Measurements from ENCODE around the gene OAS2. TPM values are rescaled to one million over a fixed set of nuclear protein-coding genes. Genes with fewer than 3 reads are reported as not detected.
"Not testable (repeated sequence)": the region's sequence is repeated elsewhere in the genome, so short reads cannot be mapped to it uniquely, and the experiment has no call there.

The OAS2 gene
- polyA plus RNA-seq, 1 donor, result 2.1 TPM

GRCh38 chr12:112950701-112951100 is 27.6 kb upstream of the OAS2 start:
- no peak for DNase-seq (ENCODE audit: low read depth)

GRCh38 chr12:112957125-112957524 is 21.2 kb upstream of the OAS2 start:
- DNase-seq (ENCODE audit: low read depth), result not testable (repeated sequence)

GRCh38 chr12:112961074-112961473 is 17.2 kb upstream of the OAS2 start:
- no peak for DNase-seq (ENCODE audit: low read depth)

DNA sequence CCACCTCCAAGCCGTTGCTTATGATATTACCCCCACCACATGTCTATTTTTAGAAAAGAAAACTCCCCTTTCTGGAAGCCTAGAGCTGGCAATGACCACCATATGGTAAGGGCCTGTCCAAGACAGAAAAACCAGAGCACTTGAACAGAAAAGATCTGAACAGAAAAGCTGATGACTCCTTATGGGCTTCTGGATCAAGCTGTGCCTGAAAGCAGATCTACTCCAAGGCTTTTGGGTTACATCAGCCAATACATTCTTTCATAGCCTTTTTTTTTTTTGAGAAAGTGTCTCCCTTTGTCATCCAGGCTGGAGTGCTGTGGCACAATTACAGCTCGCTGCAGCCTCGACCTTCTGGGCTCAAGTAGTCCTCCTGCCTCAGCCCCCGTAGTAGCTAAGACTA is 16.8 kb upstream of the OAS2 start:
- DNase-seq (ENCODE audit: low read depth), result no peak

DNA sequence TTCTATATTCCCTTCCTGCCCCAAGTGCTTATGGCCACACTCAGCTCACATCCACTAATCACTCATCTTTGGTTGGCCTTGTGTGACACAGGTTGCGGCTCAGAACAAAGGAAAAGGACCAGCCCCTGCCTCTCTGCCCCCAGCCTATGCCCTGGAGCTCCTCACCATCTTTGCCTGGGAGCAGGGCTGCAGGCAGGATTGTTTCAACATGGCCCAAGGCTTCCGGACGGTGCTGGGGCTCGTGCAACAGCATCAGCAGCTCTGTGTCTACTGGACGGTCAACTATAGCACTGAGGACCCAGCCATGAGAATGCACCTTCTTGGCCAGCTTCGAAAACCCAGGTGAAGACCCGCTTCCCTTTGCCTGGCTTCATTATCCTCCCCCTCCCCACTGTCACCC is 15.8 kb upstream of the OAS2 start:
- no peak for DNase-seq (ENCODE audit: low read depth)

GRCh38 chr12:112963227-112963861 is 15.0 kb upstream of the OAS2 start:
- no peak for DNase-seq (ENCODE audit: low read depth)

- no peak for DNase-seq (ENCODE audit: low read depth)
Observed at GRCh38 chr12:112964067-112964670, 14.2 kb upstream of the OAS2 start.

- DNase-seq (ENCODE audit: low read depth), result no peak
Observed at GRCh38 chr12:112964915-112965314, 13.4 kb upstream of the OAS2 start.

GRCh38 chr12:112965643-112966042 is 12.7 kb upstream of the OAS2 start:
- no peak for DNase-seq (ENCODE audit: low read depth)

DNA sequence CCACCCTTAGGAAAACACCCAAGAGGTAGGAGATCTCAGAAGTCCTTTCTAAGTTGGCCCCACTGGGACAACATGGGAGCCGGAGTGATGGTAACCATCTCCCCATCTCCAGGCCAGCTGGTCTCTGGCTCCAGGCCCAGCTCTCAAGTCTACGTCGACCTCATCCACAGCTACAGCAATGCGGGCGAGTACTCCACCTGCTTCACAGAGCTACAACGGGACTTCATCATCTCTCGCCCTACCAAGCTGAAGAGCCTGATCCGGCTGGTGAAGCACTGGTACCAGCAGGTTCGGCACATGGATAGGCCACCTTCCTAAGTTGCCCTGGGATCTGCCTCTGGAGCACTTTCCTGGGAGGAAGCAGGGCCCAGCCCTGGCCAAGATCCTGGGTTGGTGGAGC is 11.0 kb upstream of the OAS2 start:
- no peak for DNase-seq (ENCODE audit: low read depth)

DNA sequence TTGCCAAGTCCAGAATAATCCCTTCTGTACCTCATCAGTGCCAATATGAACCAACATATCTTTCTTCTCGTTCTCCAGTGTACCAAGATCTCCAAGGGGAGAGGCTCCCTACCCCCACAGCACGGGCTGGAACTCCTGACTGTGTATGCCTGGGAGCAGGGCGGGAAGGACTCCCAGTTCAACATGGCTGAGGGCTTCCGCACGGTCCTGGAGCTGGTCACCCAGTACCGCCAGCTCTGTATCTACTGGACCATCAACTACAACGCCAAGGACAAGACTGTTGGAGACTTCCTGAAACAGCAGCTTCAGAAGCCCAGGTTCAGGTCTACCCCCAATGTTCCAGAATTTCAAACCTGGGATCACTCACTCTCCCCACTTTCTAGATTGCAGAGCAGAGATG is 10.5 kb upstream of the OAS2 start:
- no peak for DNase-seq (ENCODE audit: low read depth)

DNA sequence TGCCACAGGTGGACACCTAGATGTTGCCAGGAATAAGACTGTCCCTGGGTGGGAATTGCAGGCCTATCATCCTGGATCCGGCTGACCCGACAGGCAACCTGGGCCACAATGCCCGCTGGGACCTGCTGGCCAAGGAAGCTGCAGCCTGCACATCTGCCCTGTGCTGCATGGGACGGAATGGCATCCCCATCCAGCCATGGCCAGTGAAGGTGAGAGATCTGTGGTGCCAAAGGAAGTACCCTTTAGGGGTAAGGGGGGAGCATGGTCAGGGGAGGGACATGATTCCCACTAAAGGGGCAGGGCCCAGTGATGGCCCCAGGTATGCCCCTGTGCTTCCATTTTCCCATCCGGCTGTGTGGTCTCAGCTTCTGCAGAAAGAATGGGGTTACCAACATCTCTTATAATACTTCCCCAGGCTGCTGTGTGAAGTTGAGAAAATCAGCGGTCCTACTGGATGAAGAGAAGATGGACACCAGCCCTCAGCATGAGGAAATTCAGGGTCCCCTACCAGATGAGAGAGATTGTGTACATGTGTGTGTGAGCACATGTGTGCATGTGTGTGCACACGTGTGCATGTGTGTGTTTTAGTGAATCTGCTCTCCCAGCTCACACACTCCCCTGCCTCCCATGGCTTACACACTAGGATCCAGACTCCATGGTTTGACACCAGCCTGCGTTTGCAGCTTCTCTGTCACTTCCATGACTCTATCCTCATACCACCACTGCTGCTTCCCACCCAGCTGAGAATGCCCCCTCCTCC is 8.6 kb upstream of the OAS2 start:
- DNase-seq (ENCODE audit: low read depth), result no peak

- DNase-seq (ENCODE audit: low read depth), result no peak
Observed at GRCh38 chr12:112970391-112970790, 7.9 kb upstream of the OAS2 start.

- no peak for DNase-seq (ENCODE audit: low read depth)
Observed at GRCh38 chr12:112971248-112971647, 7.1 kb upstream of the OAS2 start.

GRCh38 chr12:112973011-112973735 is 5.1 kb upstream of the OAS2 start:
- no peak for DNase-seq (ENCODE audit: low read depth)

DNA sequence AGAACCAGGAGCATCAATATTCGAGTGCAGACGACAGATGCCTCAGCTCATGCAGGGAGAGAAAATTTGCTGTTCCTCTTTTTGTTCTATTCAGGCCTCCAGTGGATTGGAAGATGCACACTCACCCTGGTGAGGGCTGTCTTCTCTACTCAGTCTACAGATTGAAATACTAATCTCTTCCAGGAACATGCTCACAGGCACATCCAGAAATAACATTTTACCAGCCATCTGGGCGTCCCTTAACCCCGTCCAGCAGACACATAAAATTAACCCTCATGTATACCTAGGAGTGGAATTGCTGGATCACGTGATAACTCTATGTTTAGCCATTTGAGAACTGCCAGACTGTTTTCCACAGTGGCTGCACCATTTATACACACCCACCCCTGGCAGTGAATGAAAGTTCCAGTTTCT is 4.5 kb upstream of the OAS2 start:
- DNase-seq (ENCODE audit: low read depth), result no peak

DNA sequence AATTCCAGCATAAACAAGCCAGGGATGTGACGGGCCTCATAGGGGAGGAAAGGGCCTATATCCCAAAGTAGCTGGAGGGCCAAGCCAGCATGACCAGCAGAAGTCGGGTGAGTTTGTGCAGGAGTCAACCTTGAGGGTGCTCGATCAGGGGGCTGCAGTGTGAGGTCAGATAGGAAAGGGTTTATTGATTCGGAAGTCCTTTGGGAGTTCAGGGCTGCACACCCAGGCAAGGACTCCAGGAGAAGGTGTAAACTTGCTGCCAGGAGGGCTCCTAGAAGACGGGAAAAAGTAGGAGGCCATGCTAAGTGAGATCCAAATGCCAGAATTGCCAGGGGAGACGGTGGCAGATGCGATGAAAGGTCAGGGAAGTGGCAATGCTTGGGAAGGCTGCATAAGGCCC is 3.4 kb upstream of the OAS2 start:
- DNase-seq (ENCODE audit: low read depth), result no peak

GRCh38 chr12:112977139-112977538 is 1.2 kb upstream of the OAS2 start:
- no peak for DNase-seq (ENCODE audit: low read depth)

DNA sequence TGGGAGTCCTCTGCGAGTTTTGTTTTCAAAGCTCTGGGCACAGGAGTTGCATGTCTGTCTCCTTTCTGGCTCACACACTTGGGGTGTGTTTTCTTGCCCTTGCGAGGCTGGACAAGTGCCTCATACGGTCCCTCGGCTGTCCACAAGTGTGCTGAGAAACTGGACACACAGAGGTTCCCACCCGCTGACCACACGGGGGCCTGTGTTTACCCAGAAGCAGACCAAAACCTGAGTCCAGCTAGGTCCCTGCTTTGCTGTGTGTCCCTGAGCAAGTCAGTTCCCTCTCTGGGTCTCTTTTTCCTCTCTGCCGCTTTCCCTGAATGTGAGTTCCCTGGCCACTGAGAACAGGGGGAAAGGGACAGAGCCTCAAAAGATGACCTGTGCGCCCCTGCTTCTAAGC is 678 bp upstream of the OAS2 start:
- no peak for DNase-seq (ENCODE audit: low read depth)

DNA sequence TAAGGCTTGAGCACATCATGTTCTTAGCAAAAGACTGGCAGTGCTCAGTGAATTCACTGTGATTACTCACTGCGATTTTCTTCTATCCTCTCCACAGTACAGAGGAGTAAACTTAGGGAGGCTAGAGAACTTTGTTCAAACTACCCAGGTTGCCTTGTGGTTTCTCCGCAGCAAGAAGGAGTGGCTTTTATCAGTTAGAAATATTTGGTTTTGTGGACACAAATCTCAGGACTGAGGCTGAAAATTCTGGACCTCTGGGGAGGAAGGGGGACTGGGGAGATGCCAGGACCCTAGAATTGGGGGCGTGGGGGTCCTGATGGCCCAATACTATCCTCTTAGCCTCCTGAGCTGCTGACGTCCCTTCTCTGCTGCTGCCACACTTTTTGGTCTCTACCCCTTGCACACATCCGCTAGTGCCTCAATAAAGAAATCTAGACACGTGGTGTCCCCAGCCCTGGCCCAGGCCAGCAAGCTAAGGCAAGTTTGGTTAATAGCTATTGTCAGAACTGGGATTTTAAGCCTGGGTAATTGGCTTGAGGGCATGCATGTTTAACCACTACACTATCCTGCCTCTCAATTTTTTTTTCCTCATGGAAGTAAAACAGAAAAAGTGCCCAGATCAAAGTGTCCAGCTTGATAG is 842 bp downstream of the OAS2 start:
- DNase-seq (ENCODE audit: low read depth), result no peak

DNA sequence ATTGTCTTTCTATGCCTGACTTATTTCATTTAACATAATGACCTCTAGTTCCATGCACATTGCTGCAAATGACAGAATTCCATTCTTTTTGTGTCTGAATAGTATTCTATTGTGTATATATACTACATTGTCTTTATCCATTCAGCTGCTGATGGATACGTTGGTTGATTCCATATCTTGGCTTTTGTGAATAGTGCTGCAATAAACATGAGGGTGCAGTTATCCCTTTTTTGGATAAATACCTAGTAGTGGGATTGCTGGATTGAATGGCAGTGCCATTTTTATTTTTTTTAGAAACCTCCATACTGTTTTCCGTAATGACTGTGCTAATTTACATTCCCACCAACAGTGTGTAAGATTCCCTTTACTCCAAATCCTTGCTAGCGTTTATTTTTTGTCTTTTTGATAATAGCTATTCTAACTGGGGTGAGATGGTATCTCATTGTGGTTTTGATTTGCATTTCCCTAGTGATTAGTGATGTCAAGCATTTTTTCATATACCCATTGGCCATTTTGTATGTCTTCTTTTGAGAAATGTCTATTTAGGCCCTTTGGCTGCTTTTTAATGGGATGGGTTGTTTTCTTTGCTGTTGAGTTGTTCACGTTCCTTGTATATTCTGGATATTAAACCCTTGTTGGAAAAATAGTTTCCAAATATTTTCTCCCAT is 2.3 kb downstream of the OAS2 start:
- no peak for DNase-seq (ENCODE audit: low read depth)

Measured in forelimb muscle (tissue), 1 donor.